GM18505 (cell line): Measurements from ENCODE around the gene SETD4.
A peak's percentile ranks its signal among the peaks of the same experiment; 100 is the strongest.
"Not testable (repeated sequence)": the region's sequence is repeated elsewhere in the genome, so short reads cannot be mapped to it uniquely, and the experiment has no call there.

Experiments
- ATAC-seq: cut with Tn5 transposase; IDR thresholded peaks from one replicate; pipeline ENCODE4 v1.9.1; 2021; ENCODE audit not compliant: unreplicated experiment
- POLR2A ChIP-seq: IDR thresholded peaks from 4 replicates; pipeline ENCODE4 v1.6.1; 2011; ENCODE audit warnings: borderline replicate concordance; ENCODE audit not compliant: insufficient read depth, insufficient read length; ENCODE audit errors: extremely low read depth

The SETD4 gene

GRCh38 chr21:36060159-36060921 lies at the start of gene SETD4:
Gene SETD4, minus strand, starts transcription at chr21:36060526. Its CDS starts 1,638 bp downstream, at chr21:36058888.
- peak; percentile 92 for TF ChIP-seq POLR2A
- ATAC-seq: peak; percentile 86

GRCh38 chr21:36109868-36110267 lies 49.5 kb upstream of the SETD4 start:
- TF ChIP-seq POLR2A: no peak
- no peak for ATAC-seq

- no peak for TF ChIP-seq POLR2A
- ATAC-seq: no peak
Measured at GRCh38 chr21:36105327-36105842, 45.1 kb upstream of the SETD4 start.

- ATAC-seq: no peak
Measured at GRCh38 chr21:36104317-36105300, 44.3 kb upstream of the SETD4 start.

GRCh38 chr21:36103434-36103833 lies 43.1 kb upstream of the SETD4 start:
- no peak for ATAC-seq
- TF ChIP-seq POLR2A: no peak

More at GRCh38 chr21:36104317-36105300, 44.3 kb upstream of the SETD4 start:
- no peak for TF ChIP-seq POLR2A

- no peak for ATAC-seq
- no peak for TF ChIP-seq POLR2A
Measured at GRCh38 chr21:36100971-36101641, 40.8 kb upstream of the SETD4 start.

GRCh38 chr21:36099695-36100211 lies 39.4 kb upstream of the SETD4 start:
- ATAC-seq: not testable (repeated sequence)

GRCh38 chr21:36099000-36099399 lies 38.7 kb upstream of the SETD4 start:
- TF ChIP-seq POLR2A: no peak
- no peak for ATAC-seq

GRCh38 chr21:36098182-36098532 lies 37.8 kb upstream of the SETD4 start:
- no peak for TF ChIP-seq POLR2A
- no peak for ATAC-seq

- ATAC-seq: no peak
- TF ChIP-seq POLR2A: no peak
Measured at GRCh38 chr21:36097427-36098181, 37.3 kb upstream of the SETD4 start.

GRCh38 chr21:36096398-36097290 lies 36.3 kb upstream of the SETD4 start:
- no peak for TF ChIP-seq POLR2A
- no peak for ATAC-seq
